ENCODE data around the gene AHRR.

AHRR gene

DNA sequence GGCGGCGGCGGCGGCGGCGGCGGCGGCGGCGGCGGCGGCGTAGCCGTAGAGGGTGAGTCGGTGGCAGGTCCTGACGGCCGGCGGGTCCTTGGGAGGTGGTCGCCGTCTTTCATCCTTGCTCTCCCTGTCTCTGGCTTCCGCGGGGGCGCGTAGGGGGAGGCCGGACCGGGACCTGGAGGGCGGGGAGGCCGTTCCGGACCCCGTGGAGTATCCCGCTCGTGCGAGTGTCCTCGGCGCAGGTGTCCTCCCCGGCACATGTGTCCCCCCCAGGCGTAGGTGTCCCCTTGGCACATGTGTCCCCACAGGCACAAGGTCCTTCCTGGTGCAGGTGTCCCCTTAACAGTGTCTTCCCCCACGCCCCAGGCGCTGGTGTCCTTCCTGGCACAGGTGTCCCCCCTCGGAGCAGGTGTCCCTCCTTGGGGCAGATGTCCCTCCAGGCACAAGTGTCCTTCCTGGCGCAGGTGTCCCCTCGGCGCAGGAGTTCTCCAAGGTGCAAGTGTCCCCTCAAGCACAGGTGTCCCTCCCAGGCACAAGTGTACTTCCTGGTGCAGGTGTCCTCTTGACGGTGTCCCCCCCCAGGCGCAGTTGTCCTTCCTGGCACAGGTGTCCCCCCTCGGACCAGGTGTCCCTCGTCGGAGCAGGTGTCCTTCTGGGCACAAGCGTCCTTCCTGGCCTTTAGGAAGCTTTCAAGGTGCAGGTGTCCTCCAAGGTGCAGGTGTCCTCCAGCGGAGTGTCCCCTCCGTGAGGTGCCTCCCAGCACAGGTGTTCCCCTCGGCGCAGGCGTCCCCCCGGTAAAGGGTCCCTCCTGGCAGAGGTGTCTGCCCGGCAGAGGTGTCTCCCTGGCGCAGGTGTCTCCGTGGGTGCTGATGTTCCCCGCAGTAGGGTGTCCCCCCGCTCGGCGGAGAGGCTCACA is 122.0 kb downstream of the AHRR start:
- DNase-seq (ENCODE audit: low spot score): peak; percentile 7

- no peak for DNase-seq (ENCODE audit: low spot score)
These were observed 122.7 kb downstream of the AHRR start for GRCh38 chr5:444226-444625.

GRCh38 chr5:445591-445990 is 124.1 kb downstream of the AHRR start:
- DNase-seq (ENCODE audit: low spot score): no peak

- DNase-seq (ENCODE audit: low spot score): no peak
These were observed 124.8 kb downstream of the AHRR start for GRCh38 chr5:446066-446882.

DNA sequence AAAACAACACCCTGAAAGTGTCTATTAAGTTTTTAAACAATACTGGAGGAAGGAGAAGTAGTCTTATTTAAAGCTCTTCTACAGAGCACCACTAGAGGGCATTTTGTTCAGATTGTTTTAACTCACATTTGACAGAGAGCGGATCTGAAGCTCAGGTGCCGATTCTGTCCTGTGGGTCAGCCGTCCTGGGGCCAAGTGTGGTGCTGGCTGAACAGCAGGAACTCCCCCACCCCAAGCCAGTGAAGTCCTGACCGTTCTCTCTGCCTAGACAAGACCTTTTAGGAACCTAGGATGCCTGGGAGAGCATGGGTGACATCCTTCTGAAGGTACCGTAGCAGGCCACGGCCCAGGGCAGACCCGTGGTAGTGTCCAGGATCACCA is 125.4 kb downstream of the AHRR start:
- DNase-seq (ENCODE audit: low spot score): peak; percentile 49

- no peak for DNase-seq (ENCODE audit: low spot score)
These were observed 126.0 kb downstream of the AHRR start for GRCh38 chr5:447501-447900.

DNA sequence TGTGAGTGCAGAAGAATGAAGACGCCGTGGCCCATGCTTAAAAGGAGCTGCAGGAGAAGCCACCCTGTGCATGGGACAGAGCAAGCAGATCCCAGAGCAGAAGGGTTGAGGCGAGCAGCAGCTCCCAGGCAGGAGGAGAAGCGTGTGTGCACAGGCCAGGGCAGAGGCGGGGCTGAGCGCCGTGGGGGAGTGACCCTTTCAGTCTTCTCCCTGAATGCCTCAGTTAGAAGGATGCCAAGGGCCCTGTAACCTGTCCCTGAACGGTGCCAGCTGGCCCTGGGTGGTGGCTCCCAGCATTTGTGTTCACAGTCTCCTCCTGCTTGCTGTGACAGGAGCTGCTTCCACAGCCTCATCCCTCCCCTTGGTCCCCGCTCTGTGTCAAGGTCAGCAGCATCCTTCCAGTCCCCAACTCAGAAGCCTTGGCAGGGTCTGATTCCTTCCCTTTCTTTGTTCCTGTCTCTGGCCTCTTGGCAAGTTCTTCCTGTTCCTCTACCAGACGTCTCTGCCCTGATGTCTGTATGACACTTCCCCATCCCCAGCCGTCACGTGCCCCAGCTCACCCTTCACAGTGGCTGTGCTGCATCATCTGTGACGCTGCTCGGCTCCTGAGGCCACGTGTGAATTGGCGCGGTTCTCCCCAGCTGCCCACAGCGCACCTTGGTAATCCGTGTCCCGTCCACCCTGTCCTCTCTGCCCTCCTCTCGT is 126.7 kb downstream of the AHRR start:
- DNase-seq (ENCODE audit: low spot score): no peak

- no peak for DNase-seq (ENCODE audit: low spot score)
These were observed 127.2 kb downstream of the AHRR start for GRCh38 chr5:448766-449090.

GRCh38 chr5:449151-449550 is 127.6 kb downstream of the AHRR start:
- no peak for DNase-seq (ENCODE audit: low spot score)

GRCh38 chr5:451587-452458 is 130.3 kb downstream of the AHRR start:
- no peak for DNase-seq (ENCODE audit: low spot score)

- no peak for DNase-seq (ENCODE audit: low spot score)
These were observed 131.6 kb downstream of the AHRR start for GRCh38 chr5:452978-453710.

- no peak for DNase-seq (ENCODE audit: low spot score)
These were observed 132.4 kb downstream of the AHRR start for GRCh38 chr5:453725-454481.

GRCh38 chr5:454936-455335 is 133.4 kb downstream of the AHRR start:
- DNase-seq (ENCODE audit: low spot score): no peak

DNA sequence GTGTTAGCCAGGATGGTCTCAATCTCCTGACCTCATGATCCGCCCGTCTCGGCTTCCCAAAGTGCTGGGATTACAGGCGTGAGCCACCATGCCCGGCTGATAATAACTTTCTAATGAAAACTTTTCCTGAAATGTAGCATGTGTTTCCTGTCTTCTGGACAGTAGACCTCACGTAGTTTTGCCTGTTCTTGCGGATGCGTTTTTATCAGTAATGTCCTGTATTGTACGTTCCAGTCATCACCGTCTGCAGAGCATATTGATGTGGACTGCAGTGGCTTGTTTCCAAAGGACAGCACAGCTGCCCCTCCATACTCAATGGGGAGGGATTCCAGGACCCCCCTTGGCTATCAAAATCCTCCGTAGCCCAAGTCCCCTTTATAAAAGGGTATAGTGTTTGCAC is 134.3 kb downstream of the AHRR start:
- no peak for DNase-seq (ENCODE audit: low spot score)

DNA sequence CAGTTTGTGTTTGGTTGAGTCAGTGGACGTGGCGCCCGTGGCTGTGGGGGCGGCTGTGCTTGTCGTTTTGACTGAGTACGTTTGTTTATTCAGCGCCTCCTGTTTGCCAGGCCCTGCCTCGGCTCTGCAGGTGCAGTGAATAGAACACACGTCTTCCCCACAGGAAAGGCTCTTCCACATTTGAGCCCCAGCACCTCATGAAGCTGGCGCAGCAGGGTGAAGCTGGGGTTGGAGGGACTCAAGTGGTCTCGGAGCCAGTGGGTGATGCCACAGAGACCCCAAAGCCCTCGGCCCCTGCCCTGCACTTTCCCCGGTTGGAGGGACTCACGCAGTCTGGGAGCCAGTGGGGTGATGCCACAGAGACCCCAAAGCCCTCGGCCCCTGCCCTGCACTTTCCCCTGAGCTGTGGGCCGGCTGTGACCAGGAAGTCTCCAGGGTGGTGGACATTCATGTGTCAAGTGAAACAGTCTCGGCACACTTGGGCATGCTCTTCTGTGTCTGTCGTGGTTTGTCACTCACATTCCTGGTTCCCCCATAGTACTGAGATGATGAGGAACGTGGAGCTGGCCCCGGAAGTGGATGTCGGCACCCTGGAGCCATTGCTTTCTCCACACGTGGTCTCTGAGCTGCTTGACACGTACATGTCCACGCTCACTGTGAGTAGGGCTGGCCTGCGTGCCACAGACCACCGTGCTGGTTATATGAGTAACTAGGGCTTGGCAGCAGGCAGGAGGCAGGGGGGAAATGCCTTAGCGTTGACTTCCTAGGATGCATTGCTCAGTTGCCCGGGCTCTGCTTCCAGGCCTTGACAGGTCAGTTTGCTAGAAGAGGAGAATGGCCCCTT is 135.1 kb downstream of the AHRR start:
- DNase-seq (ENCODE audit: low spot score): no peak

GRCh38 chr5:457195-457961 is 135.9 kb downstream of the AHRR start:
- no peak for DNase-seq (ENCODE audit: low spot score)

DNA sequence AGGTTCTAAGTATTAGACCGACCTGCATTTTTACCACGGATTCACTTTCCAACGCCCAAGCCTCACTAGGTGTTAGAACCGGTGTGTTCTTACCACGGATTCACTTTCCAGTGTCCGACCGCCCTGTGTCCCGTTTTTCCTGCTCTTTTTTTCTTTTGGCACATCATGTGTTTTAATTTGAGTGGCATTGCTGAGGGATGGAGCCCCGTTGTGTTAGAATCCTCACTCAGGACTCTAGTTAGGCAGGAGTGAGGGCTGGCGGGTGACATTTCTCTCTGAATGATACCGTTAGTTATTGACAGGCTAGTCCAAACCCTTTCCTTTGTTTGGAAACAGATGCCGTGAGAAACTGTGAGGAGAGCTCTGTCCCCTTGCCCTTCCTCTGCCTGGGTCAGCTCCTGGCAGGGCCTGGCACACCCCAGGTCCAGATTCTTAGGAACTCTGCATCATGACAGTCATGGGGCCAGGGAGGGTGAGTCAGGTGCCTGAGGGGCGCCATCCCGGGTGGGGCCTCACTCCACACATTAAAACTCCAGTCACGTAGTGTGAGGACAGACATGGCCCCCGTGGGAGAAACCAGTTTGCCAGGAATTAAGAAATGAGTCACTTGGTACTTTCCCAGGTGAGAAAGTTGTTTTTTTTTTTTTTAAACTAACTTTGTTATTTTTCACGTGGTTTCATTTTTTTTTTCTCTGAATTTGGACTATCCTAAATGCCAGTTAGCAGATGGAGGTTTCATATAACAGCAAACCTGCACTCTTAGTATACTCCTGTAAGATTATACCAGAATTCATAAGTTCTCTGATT is 137.2 kb downstream of the AHRR start:
- DNase-seq (ENCODE audit: low spot score): no peak
